Tibial nerve (tissue), 4 donors: ENCODE data around the gene DEGS2. TPM values are rescaled to one million over a fixed set of nuclear protein-coding genes. Genes with fewer than 3 reads are reported as not detected.

ENCODE experiments used
- DNase-seq, 2 donors: peaks; one replicate each; pipeline ENCODE4 v3.0.0-alpha.2; 2019; ENCODE audit warnings: low spot score in 2 of 2
- H3K27ac ChIP-seq, 4 donors: fragments of 200-600 bp; sonication (generic) in 3 of 4; one replicate each; pipeline ENCODE4 v1.5.1; 2017 to 2019; ENCODE audit warnings: mild to moderate bottlenecking in 1 of 4
- H3K27me3 ChIP-seq, 2 donors: fragments of 200-600 bp; sonication (generic) in 1 of 2; one replicate each; pipeline versions ENCODE4 v1.5.1 to v1.6.0; 2017 to 2019
- H3K36me3 ChIP-seq, 3 donors: fragments of 200-600 bp; sonication (generic); one replicate each; pipeline ENCODE4 v1.5.1; 2018 to 2019
- H3K4me1 ChIP-seq, 4 donors: fragments of 200-600 bp; sonication (generic) in 3 of 4; one replicate each; pipeline ENCODE4 v1.5.1; 2017 to 2019
- H3K4me3 ChIP-seq, 4 donors: fragments of 200-600 bp; sonication (generic) in 3 of 4; one replicate each; pipeline ENCODE4 v1.5.1; 2017 to 2019; ENCODE audit warnings: mild to moderate bottlenecking in 1 of 4, moderate library complexity in 1 of 4
- H3K9me3 ChIP-seq, 4 donors: fragments of 200-600 bp; sonication (generic) in 3 of 4; one replicate each; pipeline ENCODE4 v1.5.1; 2017 to 2019
- CTCF ChIP-seq, 5 experiments: fragments of 200-600 bp in 3 of 5; fragments of 450-650 bp in 2 of 5; sonication (generic) in 3 of 5; IDR thresholded peaks; one replicate each; pipeline ENCODE4 v1.5.1; 2016 to 2019; ENCODE audit warnings: antibody characterized with exemption in 5 of 5, mild to moderate bottlenecking in 3 of 5, moderate library complexity in 2 of 5
- EP300 ChIP-seq, 2 donors: sonication (generic); formaldehyde crosslinking; IDR thresholded peaks; one replicate each; pipeline ENCODE4 v1.6.1; 2017; ENCODE audit warnings: antibody characterized with exemption in 2 of 2, mild to moderate bottlenecking in 1 of 2
- POLR2A ChIP-seq, 2 donors: fragments of 450-650 bp; IDR thresholded peaks; one replicate each; pipeline ENCODE4 v1.6.1; 2017; ENCODE audit warnings: antibody characterized with exemption in 2 of 2, mild to moderate bottlenecking in 2 of 2, moderate library complexity in 2 of 2
- WGBS, 2 donors: methylation state at CpG; one replicate each; pipeline ENCODE4 v1.1.5; 2018; 5-methylcytosine and 5-hydroxymethylcytosine counted together
- total RNA-seq, 4 donors: library from RNA; depleted of rRNA; stranded (reverse); fragments of >200 nt; gene quantifications; one replicate each; pipeline ENCODE4 v1.1.0, GENCODE V29; 2016

The DEGS2 gene
- total RNA-seq, 4 donors from 2014 or later: 1.3 to 5.1 (median 1.8) TPM

- no peak for DNase-seq
- no peak overlapping the region for H3K4me3 ChIP-seq
- no peak for TF ChIP-seq POLR2A (IDR thresholded peaks at IDR 0.05)
- TF ChIP-seq CTCF (IDR thresholded peaks at IDR 0.05): no peak
- TF ChIP-seq EP300 (IDR thresholded peaks at IDR 0.05): no peak
- H3K9me3 ChIP-seq: peaks cover 0 to 15% (median 0%) of the 10 kb centered on the region in 4 donors
- H3K36me3 ChIP-seq: no peaks in the 10 kb centered on the region
- H3K27me3 ChIP-seq: peaks cover 0 to 44% of the 10 kb centered on the region in 2 donors
- WGBS, 2 donors: 86 to 91% methylated on average over 6 of the region's 6 CpGs
- H3K27ac ChIP-seq: peak overlapping the region in 1 of 4 donors; percentile 54
- H3K4me1 ChIP-seq: peaks cover 0 to 30% (median 18%) of the 10 kb centered on the region in 4 donors
Observed at GRCh38 chr14:100156776-100157175, 2.7 kb downstream of the DEGS2 start.

GRCh38 chr14:100155756-100156616 is 3.5 kb downstream of the DEGS2 start:
- TF ChIP-seq CTCF (IDR thresholded peaks at IDR 0.05): no peak
- H3K27ac ChIP-seq: peak overlapping the region in 2 of 4 donors; percentile 6 to 54
- peaks cover 0 to 30% (median 18%) of the 10 kb centered on the region in 4 donors for H3K4me1 ChIP-seq
- DNase-seq: no peak
- no peaks in the 10 kb centered on the region for H3K36me3 ChIP-seq
- H3K27me3 ChIP-seq: peaks cover 0 to 36% of the 10 kb centered on the region in 2 donors
- 55 to 57% methylated on average over 12 of the region's 12 CpGs for WGBS, 2 donors
- no peak overlapping the region for H3K4me3 ChIP-seq
- H3K9me3 ChIP-seq: peaks cover 0 to 15% (median 0%) of the 10 kb centered on the region in 4 donors

GRCh38 chr14:100155049-100155621 is 4.3 kb downstream of the DEGS2 start:
- no peak for DNase-seq
- Histone ChIP-seq H3K27me3 (peaks cover 0 to 35% of the 10 kb centered on the region in 2 donors), H3K36me3 (no peaks in the 10 kb centered on the region), H3K4me1 (peaks cover 0 to 30% (median 18%) of the 10 kb centered on the region in 4 donors), H3K27ac (peak overlapping the region in 2 of 4 donors; percentile 6 to 21), H3K4me3 (no peak overlapping the region), H3K9me3 (peaks cover 0 to 15% (median 0%) of the 10 kb centered on the region in 4 donors)
- WGBS, 2 donors: 53 to 55% methylated on average over 8 of the region's 8 CpGs
- TF ChIP-seq CTCF (IDR thresholded peaks at IDR 0.05): peak in 3 of 5 experiments; percentile 5 to 34 (median 26)
- no peak for TF ChIP-seq POLR2A (IDR thresholded peaks at IDR 0.05)

- H3K4me3 ChIP-seq: no peak overlapping the region
- H3K9me3 ChIP-seq: peaks cover 0 to 15% (median 0%) of the 10 kb centered on the region in 4 donors
- TF ChIP-seq POLR2A (IDR thresholded peaks at IDR 0.05): no peak
- peaks cover 0 to 15% (median 7%) of the 10 kb centered on the region in 4 donors for H3K4me1 ChIP-seq
- peaks cover 0 to 22% of the 10 kb centered on the region in 2 donors for H3K27me3 ChIP-seq
- WGBS, 2 donors: 90% methylated on average over 5 of the region's 6 CpGs
- DNase-seq: no peak
- no peaks in the 10 kb centered on the region for H3K36me3 ChIP-seq
- H3K27ac ChIP-seq: no peak overlapping the region
Observed at GRCh38 chr14:100153560-100153959, 5.9 kb downstream of the DEGS2 start.

GRCh38 chr14:100152091-100152490 is 7.4 kb downstream of the DEGS2 start:
- H3K27me3 ChIP-seq: peaks cover 0 to 9% of the 10 kb centered on the region in 2 donors
- 87 to 93% methylated on average over 10 of the region's 10 CpGs for WGBS, 2 donors
- no peak overlapping the region for H3K27ac ChIP-seq
- peaks cover 0 to 15% (median 0%) of the 10 kb centered on the region in 4 donors for H3K9me3 ChIP-seq
- H3K4me3 ChIP-seq: no peak overlapping the region
- TF ChIP-seq CTCF (IDR thresholded peaks at IDR 0.05) (no peak), EP300 (IDR thresholded peaks at IDR 0.05) (no peak), POLR2A (IDR thresholded peaks at IDR 0.05) (no peak)
- H3K4me1 ChIP-seq: peaks cover 0 to 13% (median 4%) of the 10 kb centered on the region in 4 donors
- H3K36me3 ChIP-seq: no peaks in the 10 kb centered on the region
- no peak for DNase-seq
